ENCODE data around the gene LINC00305. TPM values are rescaled to one million over a fixed set of nuclear protein-coding genes. Genes with fewer than 3 reads are reported as not detected.

Gene LINC00305
- polyA plus RNA-seq, 3 donors from 2014 or later, result not detected

DNA sequence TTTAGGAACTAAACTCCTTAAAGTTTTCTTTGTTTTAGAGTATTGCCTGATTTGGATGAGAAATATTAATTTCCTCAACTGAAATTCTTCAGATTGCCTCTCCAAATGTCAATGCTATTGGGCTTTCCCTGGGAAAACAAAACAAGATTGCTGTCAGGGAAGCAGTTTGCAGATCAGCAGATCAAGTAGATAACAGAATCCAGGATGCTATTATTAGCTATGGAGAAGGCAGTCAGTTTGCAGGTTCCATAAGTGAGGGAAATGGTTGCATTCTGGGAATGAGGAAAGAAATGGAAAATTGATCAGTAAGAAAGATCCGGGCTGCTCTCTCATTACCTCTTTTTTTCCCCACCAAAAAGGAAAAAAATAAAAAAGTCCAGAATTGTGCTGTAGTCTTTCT, 11.0 kb downstream of the LINC00305 start:
- no peaks in the 10 kb centered on the region for H3K36me3 Mint-ChIP-seq
- no peak for DNase-seq
- H3K4me1 Mint-ChIP-seq, result no peaks in the 10 kb centered on the region
- H3K9me3 Mint-ChIP-seq, result peaks cover 0 to 5% (median 4%) of the 10 kb centered on the region in 6 donors
- peaks cover 0 to 3% (median 2%) of the 10 kb centered on the region in 3 donors for H3K27me3 Mint-ChIP-seq (ENCODE audit: low read depth in 3 of 3)
- no peak overlapping the region for H3K27ac Mint-ChIP-seq
- H3K4me3 Mint-ChIP-seq, result no peak overlapping the region

DNA sequence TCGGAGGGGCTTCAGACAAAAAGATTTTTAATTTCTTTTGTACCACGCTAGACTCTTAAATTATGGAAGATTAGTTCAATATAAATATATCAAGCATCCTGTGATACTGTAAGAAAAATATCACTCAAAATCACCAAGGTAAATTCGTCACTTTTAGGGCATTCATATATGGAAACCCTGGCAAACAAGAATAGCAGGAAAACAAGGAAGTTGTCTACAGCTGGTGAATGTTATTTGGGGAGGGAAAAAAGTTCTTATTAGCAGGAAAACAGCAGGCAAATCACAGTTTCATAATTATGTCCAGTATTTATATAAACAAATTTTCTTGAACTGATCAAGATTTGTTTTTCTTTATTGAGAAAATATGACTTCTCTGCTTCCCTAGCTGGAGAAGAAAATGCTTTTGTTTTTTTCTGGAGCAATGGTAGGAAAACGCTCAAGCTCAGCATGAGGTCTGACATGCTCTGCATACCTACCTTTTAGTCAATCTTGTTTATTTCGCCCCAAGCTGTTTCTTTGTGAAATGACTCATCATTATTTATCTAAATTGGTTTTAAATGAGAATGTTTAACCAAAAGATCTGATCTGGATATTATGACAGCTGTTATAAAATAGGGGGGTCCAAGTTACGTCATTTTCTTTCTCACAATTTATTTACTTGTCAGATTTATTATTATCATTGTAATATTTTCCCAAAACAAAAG, 14.7 kb downstream of the LINC00305 start:
- Mint-ChIP-seq H3K27ac (no peak overlapping the region), H3K4me3 (no peak overlapping the region), H3K9me3 (peaks cover 0 to 4% (median 0%) of the 10 kb centered on the region in 6 donors), H3K36me3 (no peaks in the 10 kb centered on the region), H3K4me1 (no peaks in the 10 kb centered on the region), H3K27me3 (ENCODE audit: low read depth in 3 of 3) (no peaks in the 10 kb centered on the region)
- no peak for DNase-seq

DNA sequence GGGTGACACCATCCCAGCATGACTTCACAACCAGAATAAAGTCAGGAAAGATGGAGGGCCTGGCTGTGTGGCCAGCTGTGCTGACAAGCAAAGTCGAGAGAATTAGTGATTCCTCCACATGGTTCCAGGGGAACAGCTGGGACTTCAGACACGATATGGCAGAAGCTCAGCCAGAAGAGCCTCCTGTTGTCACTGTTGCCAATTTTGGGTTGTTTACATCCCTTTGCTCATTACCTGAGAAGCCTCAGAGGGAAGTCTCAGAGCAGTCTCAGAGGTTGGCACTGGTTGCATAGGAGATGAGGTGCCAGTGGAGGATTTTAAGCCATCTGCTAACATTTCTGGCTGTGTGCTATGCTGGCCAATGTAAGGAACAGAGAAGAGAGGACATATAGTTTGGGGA, 16.0 kb downstream of the LINC00305 start:
- Mint-ChIP-seq H3K9me3 (peaks cover 0 to 4% (median 0%) of the 10 kb centered on the region in 6 donors), H3K27me3 (ENCODE audit: low read depth in 3 of 3) (no peaks in the 10 kb centered on the region), H3K4me1 (no peaks in the 10 kb centered on the region), H3K36me3 (no peaks in the 10 kb centered on the region), H3K4me3 (no peak overlapping the region), H3K27ac (no peak overlapping the region)
- no peak for DNase-seq

DNA sequence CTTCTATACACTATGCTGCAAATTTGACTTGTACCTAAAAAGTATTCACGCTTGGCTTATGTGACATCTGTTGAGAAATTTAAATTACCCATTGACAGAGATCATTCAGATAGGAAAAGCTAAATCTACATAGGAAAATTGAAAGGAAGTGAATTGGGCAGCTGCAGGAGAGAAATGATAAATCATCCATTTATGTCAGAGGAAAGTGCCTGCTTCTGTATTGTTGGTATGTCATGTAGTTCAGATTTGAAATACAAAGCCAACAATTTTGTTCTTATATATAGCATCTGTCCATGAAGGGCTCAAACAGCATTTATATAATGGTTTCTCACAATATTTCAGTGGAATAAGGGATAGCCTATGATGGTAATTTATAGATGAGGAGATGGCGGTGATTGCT, 17.6 kb downstream of the LINC00305 start:
- Mint-ChIP-seq H3K27ac (no peak overlapping the region), H3K27me3 (ENCODE audit: low read depth in 3 of 3) (no peaks in the 10 kb centered on the region), H3K4me1 (no peaks in the 10 kb centered on the region), H3K36me3 (no peaks in the 10 kb centered on the region), H3K9me3 (peaks cover 0 to 4% (median 0%) of the 10 kb centered on the region in 6 donors), H3K4me3 (no peak overlapping the region)
- DNase-seq, result no peak

DNA sequence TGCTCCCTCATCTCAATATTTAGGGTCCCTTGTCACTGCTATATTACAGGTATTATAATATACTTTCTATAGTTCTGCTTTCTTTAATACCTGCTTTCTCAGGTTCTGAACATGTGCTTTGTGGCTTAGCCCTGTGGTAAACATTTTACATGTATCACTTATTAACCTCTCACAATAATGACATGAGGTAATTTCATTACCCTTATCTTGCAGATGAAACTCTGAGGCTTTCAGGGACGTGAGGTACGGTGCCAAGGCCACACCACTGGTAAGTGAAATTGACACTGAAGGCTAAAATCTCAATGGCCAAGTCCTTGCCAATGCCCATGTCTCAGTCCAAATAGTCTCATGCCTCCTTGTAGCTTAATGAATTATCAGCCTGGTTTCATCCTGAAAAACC, 21.7 kb downstream of the LINC00305 start:
- no peaks in the 10 kb centered on the region for H3K4me1 Mint-ChIP-seq

DNA sequence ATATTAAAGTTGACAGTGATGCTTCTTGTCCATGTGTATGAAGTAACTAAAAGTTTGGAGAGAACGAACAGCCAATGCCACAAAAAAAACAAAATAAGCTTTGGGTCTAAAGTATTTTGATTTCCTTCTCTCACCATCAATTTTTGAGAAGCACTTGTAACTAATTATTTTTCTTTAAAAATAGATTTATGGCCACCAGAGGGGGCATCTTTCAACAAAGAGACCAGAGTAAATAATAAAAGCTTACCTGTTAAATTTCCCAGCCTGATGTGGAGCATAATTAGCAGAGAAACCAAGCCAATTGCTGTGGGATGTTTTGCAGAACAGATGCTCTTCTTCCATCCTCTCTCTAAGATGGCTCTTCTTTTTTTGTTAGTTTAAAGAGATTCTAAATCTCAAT, 29.0 kb downstream of the LINC00305 start:
- Mint-ChIP-seq H3K27ac (no peak overlapping the region), H3K4me3 (no peak overlapping the region), H3K9me3 (peaks cover 0 to 11% (median 0%) of the 10 kb centered on the region in 6 donors)

More for the DNA sequence above, 21.7 kb downstream of the LINC00305 start:
- H3K9me3 Mint-ChIP-seq, result peaks cover 0 to 6% (median 1%) of the 10 kb centered on the region in 6 donors
- H3K36me3 Mint-ChIP-seq, result no peaks in the 10 kb centered on the region
- no peak overlapping the region for H3K27ac Mint-ChIP-seq
- no peak for DNase-seq
- no peak overlapping the region for H3K4me3 Mint-ChIP-seq
- H3K27me3 Mint-ChIP-seq (ENCODE audit: low read depth in 3 of 3), result peaks cover 0 to 4% (median 0%) of the 10 kb centered on the region in 3 donors

DNA sequence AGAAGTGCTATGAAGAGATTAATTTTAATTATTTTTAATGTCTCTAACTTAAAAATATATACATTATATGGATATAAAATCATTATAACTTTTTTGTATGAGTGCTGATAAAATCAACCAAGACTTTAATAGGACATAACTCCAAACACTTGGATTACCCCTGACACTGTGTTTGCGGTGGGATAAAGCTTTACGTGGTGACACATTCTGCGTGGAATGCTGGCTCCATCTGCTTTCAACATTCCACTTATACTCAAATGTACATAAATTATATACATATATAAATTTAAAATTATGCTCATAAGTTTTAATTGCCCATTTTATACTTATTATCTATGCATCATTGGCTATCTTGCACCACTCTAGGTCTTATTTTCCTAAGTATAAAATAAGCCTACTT, 30.5 kb downstream of the LINC00305 start:
- Mint-ChIP-seq H3K27ac (no peak overlapping the region), H3K4me1 (no peaks in the 10 kb centered on the region), H3K36me3 (no peaks in the 10 kb centered on the region), H3K9me3 (peaks cover 0 to 5% (median under 1%) of the 10 kb centered on the region in 6 donors), H3K27me3 (ENCODE audit: low read depth in 3 of 3) (peaks cover 0 to 5% (median 2%) of the 10 kb centered on the region in 3 donors), H3K4me3 (no peak overlapping the region)
- no peak for DNase-seq

More for the DNA sequence above, 29.0 kb downstream of the LINC00305 start:
- no peak for DNase-seq
- no peaks in the 10 kb centered on the region for H3K36me3 Mint-ChIP-seq
- no peaks in the 10 kb centered on the region for H3K4me1 Mint-ChIP-seq
- H3K27me3 Mint-ChIP-seq (ENCODE audit: low read depth in 3 of 3), result peaks cover 0 to 2% (median 2%) of the 10 kb centered on the region in 3 donors

DNA sequence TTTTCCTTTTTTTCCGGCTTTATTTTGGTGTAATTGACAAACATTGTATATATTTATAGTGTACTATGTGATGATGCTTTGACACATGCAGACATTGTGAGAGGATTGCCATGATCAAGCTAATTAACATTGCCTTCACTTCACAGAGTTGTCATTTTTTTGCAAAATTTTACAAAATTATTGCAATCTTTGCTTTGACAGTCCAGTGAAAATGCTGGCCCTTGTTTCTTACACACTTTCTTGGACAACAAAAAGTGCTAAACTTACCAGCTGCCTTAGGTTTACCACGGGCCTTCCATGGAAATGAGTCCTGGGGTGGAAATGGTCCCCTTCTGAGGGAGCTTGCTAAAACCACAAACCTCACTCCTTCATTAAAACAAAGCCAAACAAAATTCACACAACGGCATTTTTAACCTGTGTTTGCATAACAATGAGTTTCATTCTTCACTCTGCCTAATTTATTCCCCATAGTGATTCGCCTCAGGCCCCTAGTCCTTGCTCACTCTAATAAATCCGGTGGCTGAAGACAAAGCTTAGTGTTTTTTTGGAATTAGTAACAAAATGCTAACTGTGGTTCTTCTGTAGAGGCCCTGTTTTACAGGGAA, 32.2 kb downstream of the LINC00305 start:
- DNase-seq, result no peak
- Mint-ChIP-seq H3K9me3 (peaks cover 0 to 6% (median under 1%) of the 10 kb centered on the region in 6 donors), H3K4me3 (no peak overlapping the region), H3K27ac (no peak overlapping the region), H3K4me1 (no peaks in the 10 kb centered on the region), H3K36me3 (no peaks in the 10 kb centered on the region), H3K27me3 (ENCODE audit: low read depth in 3 of 3) (peaks cover 0 to 5% (median 2%) of the 10 kb centered on the region in 3 donors)

DNA sequence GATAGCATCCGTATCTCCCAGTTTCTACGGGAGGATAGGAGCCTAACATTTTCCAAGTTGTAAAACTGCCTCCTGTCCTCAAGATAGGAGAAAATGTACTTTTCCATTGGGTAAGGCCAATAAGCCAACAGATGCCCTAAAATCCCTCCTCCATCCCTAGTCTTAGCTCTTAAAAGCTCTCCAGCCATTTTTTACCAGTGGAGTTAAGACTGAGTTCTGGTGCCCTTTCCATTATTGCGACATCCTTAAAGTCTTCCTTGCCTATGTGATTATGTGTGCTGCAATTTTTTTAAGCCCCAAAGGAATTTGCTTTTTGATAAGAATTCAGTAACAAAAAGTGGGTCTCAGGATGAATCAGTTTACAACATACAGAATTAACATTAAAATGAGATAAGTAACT, 33.0 kb downstream of the LINC00305 start:
- Mint-ChIP-seq H3K36me3 (no peaks in the 10 kb centered on the region), H3K9me3 (peaks cover 0 to 6% (median under 1%) of the 10 kb centered on the region in 6 donors), H3K4me3 (no peak overlapping the region), H3K4me1 (no peaks in the 10 kb centered on the region), H3K27me3 (ENCODE audit: low read depth in 3 of 3) (peaks cover 0 to 5% (median 2%) of the 10 kb centered on the region in 3 donors), H3K27ac (no peak overlapping the region)
- DNase-seq, result no peak

DNA sequence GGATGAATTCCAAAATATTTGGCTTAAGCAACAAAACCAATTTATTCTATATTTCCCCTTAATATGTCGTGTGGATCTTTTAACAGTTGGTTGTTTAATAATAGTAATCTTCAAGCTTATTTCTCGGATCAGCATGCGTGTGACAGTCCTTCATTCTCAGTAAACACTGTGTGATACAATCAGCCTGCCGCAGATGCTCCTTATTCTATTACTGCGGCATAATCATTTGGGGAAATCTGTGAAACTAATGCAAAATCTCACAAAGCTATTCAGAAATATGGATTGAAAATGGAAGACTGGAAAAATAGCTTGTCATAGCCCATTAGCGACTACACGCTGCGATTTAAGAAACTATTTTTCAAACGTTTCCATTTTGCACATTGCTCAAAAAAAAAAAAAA, 36.9 kb downstream of the LINC00305 start:
- H3K4me3 Mint-ChIP-seq, result no peak overlapping the region
- peaks cover 0 to 5% (median 2%) of the 10 kb centered on the region in 3 donors for H3K27me3 Mint-ChIP-seq (ENCODE audit: low read depth in 3 of 3)
- peaks cover 0 to 6% (median under 1%) of the 10 kb centered on the region in 6 donors for H3K9me3 Mint-ChIP-seq
- no peaks in the 10 kb centered on the region for H3K4me1 Mint-ChIP-seq
- no peak overlapping the region for H3K27ac Mint-ChIP-seq
- H3K36me3 Mint-ChIP-seq, result no peaks in the 10 kb centered on the region
- no peak for DNase-seq

DNA sequence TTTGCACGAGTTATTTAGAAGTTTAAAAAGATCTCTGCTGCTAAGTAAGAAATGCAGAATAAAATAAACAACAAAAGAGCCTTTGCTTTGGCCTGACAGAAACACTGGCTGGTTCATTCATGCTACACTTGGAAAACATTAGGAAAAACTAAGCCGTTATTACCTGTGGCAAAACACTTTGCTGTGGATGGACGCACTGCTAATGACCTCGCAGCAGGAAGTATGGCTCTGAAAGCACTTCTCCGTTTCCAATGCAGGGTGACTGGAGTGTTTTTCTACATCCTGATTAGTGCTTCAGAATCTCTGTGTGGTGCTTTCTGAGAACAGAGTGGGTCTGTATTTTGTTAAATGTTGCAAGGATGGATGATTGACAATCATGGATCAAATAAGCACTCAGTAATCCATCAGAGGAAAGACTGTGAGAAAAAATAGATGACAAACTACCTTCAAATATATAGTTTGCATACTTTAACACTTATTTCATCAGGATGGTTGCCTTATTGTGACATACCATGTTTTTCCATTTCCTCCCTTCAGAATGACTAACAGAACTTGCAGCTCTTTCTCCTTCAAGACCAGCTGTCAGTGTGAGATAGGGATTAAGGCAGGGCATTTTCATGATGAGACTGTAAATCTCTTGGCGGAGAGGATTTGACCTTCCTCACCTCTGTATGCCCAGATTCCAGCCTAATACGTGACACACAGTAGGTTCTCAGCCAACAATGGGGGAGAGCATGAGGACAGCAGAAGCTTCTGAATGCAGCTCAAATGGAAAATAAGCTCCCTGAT, 38.0 kb downstream of the LINC00305 start:
- Mint-ChIP-seq H3K27me3 (ENCODE audit: low read depth in 3 of 3) (peaks cover 0 to 2% (median under 1%) of the 10 kb centered on the region in 3 donors), H3K9me3 (peaks cover 0 to 10% (median 3%) of the 10 kb centered on the region in 6 donors), H3K4me3 (no peak overlapping the region), H3K4me1 (no peaks in the 10 kb centered on the region), H3K27ac (no peak overlapping the region), H3K36me3 (no peaks in the 10 kb centered on the region)
- DNase-seq, result no peak

DNA sequence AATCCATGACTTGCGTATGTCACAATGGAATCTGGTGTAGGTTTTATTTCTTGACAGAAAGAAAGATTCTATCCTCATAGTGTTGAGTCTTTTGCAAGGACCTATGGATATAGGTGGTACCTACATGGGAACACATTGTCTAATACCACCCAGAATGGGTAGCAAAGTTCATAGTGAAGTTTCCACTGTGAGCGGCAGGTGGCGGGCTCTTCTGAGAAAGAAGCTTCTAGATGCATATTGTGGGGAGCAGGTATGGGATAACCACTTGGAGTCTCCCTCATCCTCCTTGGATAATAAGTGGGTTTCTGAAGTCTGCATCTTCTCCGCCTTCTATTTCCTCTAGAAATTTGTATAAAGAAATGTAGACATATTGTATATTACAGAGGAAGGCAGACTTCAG, 44.9 kb downstream of the LINC00305 start:
- H3K4me3 Mint-ChIP-seq, result no peak overlapping the region

DNA sequence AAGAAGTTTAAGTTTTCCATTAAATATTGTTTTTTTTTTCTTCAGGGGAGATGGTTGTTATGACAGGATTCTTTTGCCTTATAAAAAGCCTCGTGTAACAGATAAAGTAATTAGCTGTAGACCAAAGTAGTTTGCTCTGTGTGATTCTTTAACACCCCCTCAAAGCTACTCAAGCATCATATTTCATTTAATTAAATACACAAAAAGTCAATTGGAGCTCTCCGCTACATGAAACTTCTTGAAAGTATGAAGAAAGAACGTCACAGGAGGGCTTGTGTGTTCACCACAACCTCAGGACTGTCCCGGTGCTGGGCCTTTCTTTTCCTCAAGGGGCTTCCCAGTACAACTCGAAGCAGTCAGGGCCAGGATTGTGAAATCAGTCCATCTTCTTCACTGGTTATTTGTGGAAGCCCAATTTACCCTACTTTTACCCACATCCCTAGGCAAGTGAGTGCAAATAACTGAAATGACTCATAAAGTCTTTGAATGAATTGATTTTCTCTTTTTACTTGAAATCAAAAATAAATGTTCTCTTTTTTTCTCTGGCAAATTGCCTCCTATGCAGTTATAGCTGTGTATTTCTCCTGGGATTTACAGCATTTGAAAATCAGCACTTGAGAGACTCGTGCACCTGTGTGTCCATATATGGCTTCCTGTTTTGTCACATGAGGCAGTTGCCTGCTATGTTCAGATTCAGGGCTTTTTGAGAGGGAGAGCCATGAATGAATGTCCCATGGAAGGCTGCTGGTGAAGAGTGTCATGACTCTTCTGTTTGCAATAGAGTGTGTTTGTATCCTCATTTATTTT, 48.6 kb downstream of the LINC00305 start:
- H3K4me3 Mint-ChIP-seq, result no peak overlapping the region
- no peaks in the 10 kb centered on the region for H3K4me1 Mint-ChIP-seq
- peaks cover 0 to 2% (median 0%) of the 10 kb centered on the region in 3 donors for H3K27me3 Mint-ChIP-seq (ENCODE audit: low read depth in 3 of 3)
- DNase-seq, result no peak
- H3K9me3 Mint-ChIP-seq, result peaks cover 0 to 2% (median 0%) of the 10 kb centered on the region in 6 donors
- no peaks in the 10 kb centered on the region for H3K36me3 Mint-ChIP-seq
- no peak overlapping the region for H3K27ac Mint-ChIP-seq

More for the DNA sequence above, 44.9 kb downstream of the LINC00305 start:
- no peaks in the 10 kb centered on the region for H3K36me3 Mint-ChIP-seq
- DNase-seq, result no peak
- H3K27me3 Mint-ChIP-seq (ENCODE audit: low read depth in 3 of 3), result peaks cover 0 to 2% (median 0%) of the 10 kb centered on the region in 3 donors
- H3K27ac Mint-ChIP-seq, result no peak overlapping the region
- peaks cover 0 to 7% (median 2%) of the 10 kb centered on the region in 6 donors for H3K9me3 Mint-ChIP-seq
- no peaks in the 10 kb centered on the region for H3K4me1 Mint-ChIP-seq
